IMR-90 (cell line): ENCODE results near the gene KCNJ6. TPM values are rescaled to one million over a fixed set of nuclear protein-coding genes. Genes with fewer than 3 reads are reported as not detected.

ENCODE experiments used
- ATAC-seq: fragments of 200-7000 bp; cut with Tn5 transposase; 2 replicates; pipeline ENCODE4 v1.9.1; 2020; ENCODE audit warnings: low read depth, mild to moderate bottlenecking, moderate library complexity
- BruUV-seq: library from RNA; stranded (reverse); fragments of 400-500 nt; replicated peaks from 2 replicates; lab custom pipeline; 2021; lab: Mats Ljungman, UMichigan
- CTCF ChIA-PET: fragments of 300-600 bp; formaldehyde crosslinking; extraction: SDS; loops from one replicate; lab custom pipeline; 2021; ENCODE audit warnings: antibody characterized with exemption; lab: Yijun Ruan, JAX
- POLR2A ChIA-PET: fragments of 300-600 bp; sonication (Branson Sonifier 250); formaldehyde crosslinking; loops from one replicate; lab custom pipeline; 2022; ENCODE audit warnings: antibody characterized with exemption; ENCODE audit not compliant: unreplicated experiment; lab: Charles Lee
- DNase-seq: peaks from one replicate; pipeline ENCODE4 v3.0.0; 2013
- H2AFZ ChIP-seq: replicated peaks from 2 replicates; pipeline ENCODE3; 2013; ENCODE audit warnings: low read length, mild to moderate bottlenecking; ENCODE audit not compliant: poor library complexity
- H2AK5ac ChIP-seq: 2 replicates; pipeline ENCODE4 v1.6.1; 2013; ENCODE audit warnings: low read depth, low read length, inconsistent platforms
- H2AK9ac ChIP-seq: replicated peaks from 2 replicates; pipeline ENCODE3; 2013; ENCODE audit warnings: mild to moderate bottlenecking, low read depth, low read length, moderate library complexity; ENCODE audit not compliant: poor library complexity
- H2BK120ac ChIP-seq: 2 replicates; pipeline ENCODE4 v1.6.1; 2013; ENCODE audit warnings: low read depth, low read length, inconsistent platforms
- H2BK15ac ChIP-seq: 3 replicates; pipeline ENCODE4 v1.6.1; 2013; ENCODE audit warnings: low read depth, low read length, inconsistent platforms
- H2BK20ac ChIP-seq: 2 replicates; pipeline ENCODE4 v1.6.1; 2013; ENCODE audit warnings: low read depth, mild to moderate bottlenecking, inconsistent platforms, low read length, moderate library complexity
- H2BK5ac ChIP-seq: 2 replicates; pipeline ENCODE4 v1.6.1; 2013; ENCODE audit warnings: mild to moderate bottlenecking, low read depth, low read length, inconsistent platforms; ENCODE audit not compliant: poor library complexity, severe bottlenecking
- H3K14ac ChIP-seq: replicated peaks from 2 replicates; pipeline ENCODE4 v1.6.1; 2013; ENCODE audit warnings: low read depth, low read length, inconsistent platforms
- H3K18ac ChIP-seq: 2 replicates; pipeline ENCODE4 v1.6.1; 2013; ENCODE audit warnings: low read depth, low read length, control low read depth
- H3K23ac ChIP-seq: 2 replicates; pipeline ENCODE4 v1.6.1; 2013; ENCODE audit warnings: low read depth, low read length, inconsistent platforms
- H3K27ac ChIP-seq: 2 replicates; pipeline ENCODE4 v1.5.1; 2013; ENCODE audit warnings: mild to moderate bottlenecking, control low read depth, low read length; ENCODE audit not compliant: insufficient read depth
- H3K27me3 ChIP-seq: 2 replicates; pipeline ENCODE4 v1.6.1; 2013; ENCODE audit warnings: low read length; ENCODE audit not compliant: control insufficient read depth, insufficient read depth
- H3K36me3 ChIP-seq: 2 replicates; pipeline ENCODE4 v1.6.1; 2013; ENCODE audit warnings: low read length, mixed read lengths; ENCODE audit not compliant: control insufficient read depth, insufficient read depth
- H3K4ac ChIP-seq: 2 replicates; pipeline ENCODE4 v1.6.1; 2013; ENCODE audit warnings: low read depth, low read length, inconsistent platforms
- H3K4me1 ChIP-seq: 2 replicates; pipeline ENCODE4 v1.6.1; 2013; ENCODE audit warnings: low read length, mixed read lengths; ENCODE audit not compliant: control insufficient read depth, insufficient read depth
- H3K4me2 ChIP-seq: 2 replicates; pipeline ENCODE4 v1.6.1; 2013; ENCODE audit warnings: low read depth, mild to moderate bottlenecking, control low read depth, low read length, moderate library complexity
- H3K4me3 ChIP-seq: 2 replicates; pipeline ENCODE4 v1.5.1; 2013; ENCODE audit warnings: low read depth, mild to moderate bottlenecking, control low read depth, low read length, moderate library complexity; ENCODE audit not compliant: insufficient read depth
- H3K56ac ChIP-seq: 2 replicates; pipeline ENCODE4 v1.6.1; 2013; ENCODE audit warnings: low read length, inconsistent platforms; ENCODE audit not compliant: insufficient read depth; ENCODE audit errors: extremely low read depth
- H3K79me1 ChIP-seq, 2 experiments: 2 replicates each; pipeline ENCODE4 v1.6.1; 2013; ENCODE audit warnings: low read length in 2 of 2, inconsistent platforms in 1 of 2, low read depth in 1 of 2
- H3K9ac ChIP-seq: 2 replicates; pipeline ENCODE4 v1.6.1; 2013; ENCODE audit warnings: low read depth, low read length, control low read depth
- H3K9me1 ChIP-seq: 2 replicates; pipeline ENCODE4 v1.6.1; 2013; ENCODE audit warnings: low read length, inconsistent platforms; ENCODE audit not compliant: insufficient read depth
- H3K9me3 ChIP-seq: 2 replicates; pipeline ENCODE4 v1.6.1; 2013; ENCODE audit warnings: low read length; ENCODE audit not compliant: control insufficient read depth, insufficient read depth
- H4K20me1 ChIP-seq: 2 replicates; pipeline ENCODE4 v1.6.1; 2013; ENCODE audit warnings: low read length, inconsistent platforms; ENCODE audit not compliant: insufficient read depth
- H4K5ac ChIP-seq: 2 replicates; pipeline ENCODE4 v1.6.1; 2013; ENCODE audit warnings: mild to moderate bottlenecking, low read depth, low read length, control low read depth
- H4K8ac ChIP-seq, 2 experiments: 2 replicates each; pipeline ENCODE4 v1.6.1; 2013; ENCODE audit warnings: low read depth in 2 of 2, low read length in 2 of 2, control low read depth in 1 of 2, inconsistent platforms in 1 of 2
- H4K91ac ChIP-seq: 2 replicates; pipeline ENCODE4 v1.6.1; 2013; ENCODE audit warnings: low read depth, low read length, inconsistent platforms; ENCODE audit not compliant: insufficient read depth
- CHD1 ChIP-seq: IDR thresholded peaks from 2 replicates; pipeline ENCODE4 v1.6.1; 2012; ENCODE audit warnings: low read depth, low read length, improper control_type of control experiment
- RAD21 ChIP-seq: IDR thresholded peaks from 2 replicates; pipeline ENCODE4 v1.6.1; 2012; ENCODE audit warnings: low read length, improper control_type of control experiment
- SMC3 ChIP-seq: fragments of 150-350 bp; IDR thresholded peaks from 2 replicates; pipeline ENCODE4 v1.6.1; 2016; ENCODE audit warnings: low read depth, mild to moderate bottlenecking, antibody characterized with exemption, low read length, moderate library complexity
- WGBS, 2 experiments: methylation state at CpG; one replicate each; pipeline versions ENCODE4 v1.1.5 to v1.1.7; 2013; ENCODE audit warnings: missing lambda C conversion rate in 2 of 2; ENCODE audit not compliant: insufficient read length in 1 of 2; ENCODE audit errors: extremely low coverage in 2 of 2; 5-methylcytosine and 5-hydroxymethylcytosine counted together
- dilution Hi-C: fragments of 300-500 bp; cut with HindIII; formaldehyde crosslinking; loops from one replicate; pipeline ENCODE4 v1.14.3; 2018; ENCODE audit warnings: low sequenced_read_pairs; ENCODE audit not compliant: unreplicated experiment
- in situ Hi-C: fragments of 300-500 bp; cut with MboI; formaldehyde crosslinking; loops from 3 replicates; pipeline ENCODE4 v1.14.3; 2019; ENCODE audit warnings: low sequenced_read_pairs, inconsistent platforms, mixed read lengths
- intact Hi-C: fragments of 100-400 bp; cut with micrococcal nuclease; formaldehyde crosslinking; loops from 2 replicates; pipeline ENCODE4 v1.10.0; 2022
- polyA plus RNA-seq, 3 experiments: library from polyadenylated mRNA; depleted of rRNA; stranded (reverse); fragments of >200 nt; gene quantifications; 2 replicates each; pipeline ENCODE4 v1.2.3, GENCODE V29; 2012; ENCODE audit warnings: low replicate concordance in 1 of 3
- total RNA-seq: library from RNA; depleted of rRNA; stranded (reverse); fragments of >200 nt; gene quantifications from 2 replicates; pipeline ENCODE4 v1.2.3, GENCODE V29; 2012

KCNJ6 gene
- total and polyA plus RNA-seq, 2 of the 4 experiments (the other 2 are of a cell fraction) = under 0.01 to 0.02 TPM

DNA sequence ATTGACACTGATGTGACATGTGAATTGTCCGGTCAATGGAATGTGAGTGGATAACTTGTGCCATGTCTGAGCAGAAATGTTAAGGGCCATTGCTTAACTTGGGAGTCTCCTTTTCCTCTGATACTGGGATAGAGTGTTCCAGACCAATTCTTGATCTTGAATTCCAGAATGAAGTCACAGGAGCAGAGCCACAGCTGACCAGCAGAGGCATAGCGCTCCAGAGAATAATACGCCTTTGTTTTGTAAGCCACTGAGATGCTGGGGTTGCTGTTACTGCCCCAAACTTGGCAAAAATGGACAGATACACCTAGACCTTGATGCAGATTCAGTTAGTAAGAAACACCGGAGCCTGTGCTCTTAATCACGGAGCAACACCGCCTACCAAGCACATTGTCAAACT is 6.3 kb downstream of the KCNJ6 start:
- no peaks in the 10 kb centered on the region for H3K36me3 ChIP-seq
- no peak overlapping the region for H4K91ac ChIP-seq
- H2BK20ac ChIP-seq = no peak overlapping the region
- DNase-seq = no peak
- intact Hi-C loops (no loop called here), in situ Hi-C loops (loop anchor here (10.0 kb wide), 1 partner anchor 195 kb away; no protein-coding TSS in a partner anchor), dilution Hi-C loops (no loop called here)
- H4K5ac ChIP-seq = no peak overlapping the region
- H3K14ac ChIP-seq = no peak overlapping the region
- H3K18ac ChIP-seq = no peak overlapping the region
- no peak overlapping the region for H3K56ac ChIP-seq
- H2BK15ac ChIP-seq = no peak overlapping the region
- WGBS, 2 experiments = no CpG with 5 or more reads among the region's 6 CpGs
- H3K27ac ChIP-seq = no peak overlapping the region
- H2BK5ac ChIP-seq = no peak overlapping the region
- H3K79me1 ChIP-seq = no peaks in the 10 kb centered on the region
- H4K8ac ChIP-seq = no peak overlapping the region
- no peak overlapping the region for H3K23ac ChIP-seq
- no peak overlapping the region for H2AK9ac ChIP-seq
- ATAC-seq = no peak
- POLR2A ChIA-PET = no interaction called here
- no peak overlapping the region for H3K9ac ChIP-seq
- no peaks in the 10 kb centered on the region for H3K9me3 ChIP-seq
- H3K4me1 ChIP-seq = no peaks in the 10 kb centered on the region; the same call in 1 of the 2 replicates
- H3K27me3 ChIP-seq = peaks cover 28% of the 10 kb centered on the region
- H2AFZ ChIP-seq = no peak overlapping the region
- no peaks in the 10 kb centered on the region for H4K20me1 ChIP-seq
- no peak overlapping the region for H3K4ac ChIP-seq
- H2BK120ac ChIP-seq = no peak overlapping the region
- BruUV-seq = no TSS peak
- H3K9me1 ChIP-seq = no peaks in the 10 kb centered on the region
- no peak for TF ChIP-seq RAD21
- TF ChIP-seq CHD1 = no peak
- TF ChIP-seq SMC3 = no peak
- no peak overlapping the region for H2AK5ac ChIP-seq
- CTCF ChIA-PET = no interaction called here
- H3K4me3 ChIP-seq = no peak overlapping the region
- no peak overlapping the region for H3K4me2 ChIP-seq
